ENCODE measurements around the gene PCDHGB6.

Gene PCDHGB6

GRCh38 chr5:141407790-141408505 is at the start of gene PCDHGB6:
Gene PCDHGB6, plus strand, starts transcription at chr5:141408021. Its CDS starts 182 bp downstream, at chr5:141408203.
- TF ChIP-seq, protein P1, sequence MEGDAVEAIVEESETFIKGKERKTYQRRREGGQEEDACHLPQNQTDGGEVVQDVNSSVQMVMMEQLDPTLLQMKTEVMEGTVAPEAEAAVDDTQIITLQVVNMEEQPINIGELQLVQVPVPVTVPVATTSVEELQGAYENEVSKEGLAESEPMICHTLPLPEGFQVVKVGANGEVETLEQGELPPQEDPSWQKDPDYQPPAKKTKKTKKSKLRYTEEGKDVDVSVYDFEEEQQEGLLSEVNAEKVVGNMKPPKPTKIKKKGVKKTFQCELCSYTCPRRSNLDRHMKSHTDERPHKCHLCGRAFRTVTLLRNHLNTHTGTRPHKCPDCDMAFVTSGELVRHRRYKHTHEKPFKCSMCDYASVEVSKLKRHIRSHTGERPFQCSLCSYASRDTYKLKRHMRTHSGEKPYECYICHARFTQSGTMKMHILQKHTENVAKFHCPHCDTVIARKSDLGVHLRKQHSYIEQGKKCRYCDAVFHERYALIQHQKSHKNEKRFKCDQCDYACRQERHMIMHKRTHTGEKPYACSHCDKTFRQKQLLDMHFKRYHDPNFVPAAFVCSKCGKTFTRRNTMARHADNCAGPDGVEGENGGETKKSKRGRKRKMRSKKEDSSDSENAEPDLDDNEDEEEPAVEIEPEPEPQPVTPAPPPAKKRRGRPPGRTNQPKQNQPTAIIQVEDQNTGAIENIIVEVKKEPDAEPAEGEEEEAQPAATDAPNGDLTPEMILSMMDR (IDR thresholded peaks at IDR 0.05; ENCODE audit: insufficient read depth, low read depth, low read length, missing control alignments), result peak; percentile 53
- peak; percentile 58 for DNase-seq (ENCODE audit: low read depth)
- H3K4me3 ChIP-seq (ENCODE audit: low read depth, low read length), result peak within 1 kb of the TSS; percentile 42

GRCh38 chr5:141359790-141360426 is 47.9 kb upstream of the PCDHGB6 start, which contains the start of gene PCDHGB2:
Gene PCDHGB2, plus strand, starts transcription at chr5:141359994. Its CDS starts 142 bp downstream, at chr5:141360136.
- H3K4me3 ChIP-seq (ENCODE audit: low read depth, low read length), result peak within 1 kb of the TSS; percentile 39
- peak; percentile 64 for DNase-seq (ENCODE audit: low read depth)

GRCh38 chr5:141360685-141361084 is 47.1 kb upstream of the PCDHGB6 start:
- DNase-seq (ENCODE audit: low read depth), result no peak
- TF ChIP-seq, protein P1 (IDR thresholded peaks at IDR 0.05; ENCODE audit: insufficient read depth, low read depth, low read length, missing control alignments), result no peak
- H3K4me3 ChIP-seq (ENCODE audit: low read depth, low read length), result no peak overlapping the region

More at GRCh38 chr5:141359790-141360426, 47.9 kb upstream of the PCDHGB6 start, which contains the start of gene PCDHGB2:
- TF ChIP-seq, protein P1 (IDR thresholded peaks at IDR 0.05; ENCODE audit: insufficient read depth, low read depth, low read length, missing control alignments), result peak; percentile 42

- H3K4me3 ChIP-seq (ENCODE audit: low read depth, low read length), result no peak overlapping the region
- DNase-seq (ENCODE audit: low read depth), result no peak
These were observed 45.1 kb upstream of the PCDHGB6 start for GRCh38 chr5:141362719-141363118.

GRCh38 chr5:141363952-141364660 is 43.7 kb upstream of the PCDHGB6 start, which contains the start of gene PCDHGA5:
Gene PCDHGA5, plus strand, starts transcription at chr5:141364162. Its CDS starts 169 bp downstream, at chr5:141364331.
- TF ChIP-seq, protein P1 (IDR thresholded peaks at IDR 0.05; ENCODE audit: insufficient read depth, low read depth, low read length, missing control alignments), result no peak
- H3K4me3 ChIP-seq (ENCODE audit: low read depth, low read length), result no peak within 1 kb of the TSS
- no peak for DNase-seq (ENCODE audit: low read depth)

More at GRCh38 chr5:141362719-141363118, 45.1 kb upstream of the PCDHGB6 start:
- TF ChIP-seq, protein P1 (IDR thresholded peaks at IDR 0.05; ENCODE audit: insufficient read depth, low read depth, low read length, missing control alignments), result no peak

- no peak overlapping the region for H3K4me3 ChIP-seq (ENCODE audit: low read depth, low read length)
- TF ChIP-seq, protein P1 (IDR thresholded peaks at IDR 0.05; ENCODE audit: insufficient read depth, low read depth, low read length, missing control alignments), result no peak
- DNase-seq (ENCODE audit: low read depth), result no peak
These were observed 41.6 kb upstream of the PCDHGB6 start for GRCh38 chr5:141366016-141366896.
